ENCODE results near the gene MMP15.

GRCh38 chr16:58042001-58042885, 16.7 kb downstream of the MMP15 start:
- TF ChIP-seq, protein P1, sequence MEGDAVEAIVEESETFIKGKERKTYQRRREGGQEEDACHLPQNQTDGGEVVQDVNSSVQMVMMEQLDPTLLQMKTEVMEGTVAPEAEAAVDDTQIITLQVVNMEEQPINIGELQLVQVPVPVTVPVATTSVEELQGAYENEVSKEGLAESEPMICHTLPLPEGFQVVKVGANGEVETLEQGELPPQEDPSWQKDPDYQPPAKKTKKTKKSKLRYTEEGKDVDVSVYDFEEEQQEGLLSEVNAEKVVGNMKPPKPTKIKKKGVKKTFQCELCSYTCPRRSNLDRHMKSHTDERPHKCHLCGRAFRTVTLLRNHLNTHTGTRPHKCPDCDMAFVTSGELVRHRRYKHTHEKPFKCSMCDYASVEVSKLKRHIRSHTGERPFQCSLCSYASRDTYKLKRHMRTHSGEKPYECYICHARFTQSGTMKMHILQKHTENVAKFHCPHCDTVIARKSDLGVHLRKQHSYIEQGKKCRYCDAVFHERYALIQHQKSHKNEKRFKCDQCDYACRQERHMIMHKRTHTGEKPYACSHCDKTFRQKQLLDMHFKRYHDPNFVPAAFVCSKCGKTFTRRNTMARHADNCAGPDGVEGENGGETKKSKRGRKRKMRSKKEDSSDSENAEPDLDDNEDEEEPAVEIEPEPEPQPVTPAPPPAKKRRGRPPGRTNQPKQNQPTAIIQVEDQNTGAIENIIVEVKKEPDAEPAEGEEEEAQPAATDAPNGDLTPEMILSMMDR (IDR thresholded peaks at IDR 0.05) = no peak
- no peak for TF ChIP-seq EP300 (IDR thresholded peaks at IDR 0.05; ENCODE audit: low read depth)

All from transverse colon (tissue), 3 donors.